ENCODE measurements around the gene ACVR1.
"Not testable (repeated sequence)": the region's sequence is repeated elsewhere in the genome, so short reads cannot be mapped to it uniquely, and the experiment has no call there.

Gene ACVR1

DNA sequence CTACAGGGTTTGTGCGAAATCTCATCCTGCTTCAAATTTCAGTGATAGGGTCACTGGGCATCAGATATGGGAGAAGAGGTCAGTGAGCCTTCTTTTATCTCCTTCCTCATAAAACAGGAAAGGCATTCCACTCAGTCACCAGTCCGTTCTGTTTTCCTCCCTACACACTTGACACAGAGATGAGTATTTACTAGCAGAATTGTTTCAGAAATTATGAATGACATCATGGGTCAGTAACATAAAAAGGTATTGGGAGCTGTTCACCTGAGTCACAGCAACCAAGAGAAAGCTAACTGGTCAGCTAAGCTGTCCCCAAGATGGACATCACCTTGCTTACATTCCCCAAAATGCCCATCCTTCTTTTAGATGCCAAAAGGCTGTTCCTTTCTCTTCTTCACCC, 96.3 kb downstream of the ACVR1 start:
- DNase-seq, result no peak
- intact Hi-C loops (cut with DNase I), result loop anchor here (10.0 kb wide), 1 partner anchor 95 kb away; the partner anchor contains the start of gene ACVR1

GRCh38 chr2:157777427-157777826, 98.7 kb downstream of the ACVR1 start:
- peak in 4 of 10 donors; percentile 23 to 50 (median 35) for DNase-seq
- intact Hi-C loops (cut with DNase I), result loop anchor here (2.0 kb wide), 1 partner anchor 233 kb away; no protein-coding TSS in a partner anchor

GRCh38 chr2:157771234-157771633, 104.9 kb downstream of the ACVR1 start:
- intact Hi-C loops (cut with DNase I), result no loop called here

DNA sequence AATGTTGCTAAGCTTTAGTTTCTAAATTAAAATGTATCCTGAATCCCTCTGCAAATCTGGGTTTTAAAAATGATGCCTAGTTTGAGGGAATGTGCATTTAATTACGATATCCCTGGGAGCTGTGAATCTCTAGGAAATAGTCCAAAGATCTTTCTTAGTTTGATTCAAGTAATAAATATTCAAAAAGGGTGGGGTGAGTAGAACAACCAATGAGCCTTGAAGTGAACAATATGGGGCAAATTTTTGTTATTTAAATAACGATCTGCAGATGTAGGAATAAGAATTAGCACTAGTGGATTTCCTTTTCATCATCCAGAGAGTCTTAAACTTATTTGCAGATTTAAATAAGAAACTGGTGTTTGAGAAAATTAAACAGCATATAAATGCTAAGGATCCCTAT, 106.3 kb downstream of the ACVR1 start:
- no peak for DNase-seq
- intact Hi-C loops (cut with DNase I), result no loop called here

More at GRCh38 chr2:157771234-157771633, 104.9 kb downstream of the ACVR1 start:
- DNase-seq, result no peak

GRCh38 chr2:157764386-157764785, 111.7 kb downstream of the ACVR1 start:
- peak in 1 of 10 donors; percentile 70 for DNase-seq
- intact Hi-C loops (cut with DNase I), result no loop called here

DNA sequence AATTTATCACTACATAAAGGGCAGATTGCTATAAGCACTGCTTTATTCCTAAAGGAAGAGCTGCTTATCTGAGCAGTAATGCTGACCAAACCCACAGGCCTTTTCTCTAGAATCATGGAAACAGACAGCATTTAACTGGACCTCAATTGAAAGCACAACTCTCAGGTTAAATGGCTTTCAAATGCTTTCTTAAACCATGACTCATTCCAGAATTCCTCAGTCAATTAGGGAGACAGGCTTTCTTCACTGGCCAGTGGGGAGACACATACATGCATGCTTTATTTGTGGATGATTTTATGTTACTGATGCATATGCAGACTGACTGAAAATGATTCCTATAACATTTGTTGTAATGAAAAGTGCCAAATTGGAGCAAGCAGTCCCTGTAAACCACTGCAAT, 114.6 kb downstream of the ACVR1 start:
- DNase-seq, result no peak
- intact Hi-C loops (cut with DNase I), result no loop called here

- intact Hi-C loops (cut with DNase I), result no loop called here
- no peak for DNase-seq
Measured at GRCh38 chr2:157760949-157761348, 115.2 kb downstream of the ACVR1 start.

DNA sequence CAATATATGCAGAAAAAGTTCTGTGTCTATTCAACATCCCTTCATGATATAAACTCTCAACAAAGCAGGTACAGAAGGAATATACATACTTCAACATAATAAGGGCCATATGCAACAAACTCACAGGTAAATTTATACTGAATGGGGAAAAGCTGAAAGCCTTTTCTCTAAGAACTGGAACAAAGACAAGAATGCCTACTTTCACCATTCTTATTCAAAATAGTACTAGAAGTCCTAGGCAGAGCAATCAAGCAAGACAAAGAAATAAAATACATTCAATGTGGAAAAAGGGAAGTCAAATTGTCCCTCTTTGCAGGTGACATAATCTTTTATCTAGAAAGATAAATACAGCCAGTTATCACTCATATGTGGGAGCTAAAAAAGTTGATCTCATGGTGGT, 116.3 kb downstream of the ACVR1 start:
- no peak for DNase-seq
- intact Hi-C loops (cut with DNase I), result no loop called here

- DNase-seq, result no peak
- intact Hi-C loops (cut with DNase I), result no loop called here
Measured at GRCh38 chr2:157758586-157758985, 117.5 kb downstream of the ACVR1 start.

DNA sequence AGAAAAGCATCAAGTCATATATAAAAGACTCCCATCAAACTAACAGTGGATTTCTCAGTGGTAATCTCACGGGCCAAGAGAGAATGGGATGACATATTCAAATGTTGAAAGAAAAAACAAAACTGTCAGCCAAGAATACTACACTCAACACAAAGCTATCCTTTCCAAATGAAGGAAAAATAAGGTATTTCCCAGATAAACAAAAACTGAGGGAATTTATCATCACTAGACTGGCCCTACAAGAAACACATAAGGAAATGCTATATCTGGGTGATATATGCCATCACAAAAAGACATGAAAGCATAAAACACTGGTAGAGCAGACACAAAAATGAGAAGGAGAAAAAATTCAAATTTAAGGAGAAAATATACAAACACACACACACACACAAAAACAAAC, 118.6 kb downstream of the ACVR1 start:
- intact Hi-C loops (cut with DNase I), result no loop called here
- no peak for DNase-seq

DNA sequence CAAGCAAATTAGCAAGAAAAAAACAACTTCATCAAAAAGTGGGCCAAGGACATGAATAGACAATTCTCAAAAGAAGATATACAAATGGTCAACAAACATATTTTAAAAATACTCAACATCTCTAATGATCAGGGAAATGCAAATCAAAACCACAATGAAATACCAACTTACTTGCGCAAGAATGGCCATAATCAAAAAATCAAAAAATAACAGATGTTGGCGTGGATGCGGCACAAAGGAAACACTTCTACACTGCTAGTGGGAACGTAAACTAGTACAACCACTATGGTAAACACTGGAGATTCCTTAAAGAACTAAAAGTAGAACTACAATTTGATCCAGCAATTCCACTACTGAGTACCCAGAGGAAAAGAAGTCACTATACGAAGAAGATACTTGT, 119.7 kb downstream of the ACVR1 start:
- intact Hi-C loops (cut with DNase I); DNase-seq: not testable (repeated sequence)

- DNase-seq, result peak in 7 of 10 donors; percentile 21 to 86 (median 30)
- intact Hi-C loops (cut with DNase I), result no loop called here
Measured at GRCh38 chr2:157751462-157752058, 124.6 kb downstream of the ACVR1 start.

GRCh38 chr2:157749684-157750083, 126.4 kb downstream of the ACVR1 start:
- intact Hi-C loops (cut with DNase I), result no loop called here
- DNase-seq, result peak in 1 of 10 donors; percentile 34

GRCh38 chr2:157748371-157749142, 127.6 kb downstream of the ACVR1 start:
- no peak for DNase-seq

GRCh38 chr2:157747695-157748370, 128.3 kb downstream of the ACVR1 start:
- intact Hi-C loops (cut with DNase I), result no loop called here
- peak in 1 of 10 donors; percentile 85 for DNase-seq

More at GRCh38 chr2:157748371-157749142, 127.6 kb downstream of the ACVR1 start:
- intact Hi-C loops (cut with DNase I), result no loop called here

DNA sequence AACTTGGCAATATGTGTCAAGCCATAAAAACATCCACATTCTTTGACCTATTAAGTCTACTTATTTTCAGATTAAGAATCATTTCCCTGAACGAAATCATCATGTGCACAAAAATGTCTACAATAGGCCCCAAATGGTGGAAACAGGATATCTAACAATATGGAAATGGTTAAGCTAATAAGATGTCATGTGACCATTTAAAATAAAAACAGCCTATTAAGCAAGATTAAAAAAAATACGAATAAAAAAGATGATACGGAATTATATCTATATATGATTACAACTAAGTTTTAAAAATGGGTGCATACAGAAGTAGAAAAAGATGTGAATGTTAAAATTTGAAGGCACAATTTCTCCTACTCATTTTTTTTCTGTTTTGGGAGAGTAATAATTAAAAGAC, 128.8 kb downstream of the ACVR1 start:
- no peak for DNase-seq
- intact Hi-C loops (cut with DNase I), result no loop called here

- intact Hi-C loops (cut with DNase I), result no loop called here
Measured at GRCh38 chr2:157746234-157746950, 129.7 kb downstream of the ACVR1 start.

DNA sequence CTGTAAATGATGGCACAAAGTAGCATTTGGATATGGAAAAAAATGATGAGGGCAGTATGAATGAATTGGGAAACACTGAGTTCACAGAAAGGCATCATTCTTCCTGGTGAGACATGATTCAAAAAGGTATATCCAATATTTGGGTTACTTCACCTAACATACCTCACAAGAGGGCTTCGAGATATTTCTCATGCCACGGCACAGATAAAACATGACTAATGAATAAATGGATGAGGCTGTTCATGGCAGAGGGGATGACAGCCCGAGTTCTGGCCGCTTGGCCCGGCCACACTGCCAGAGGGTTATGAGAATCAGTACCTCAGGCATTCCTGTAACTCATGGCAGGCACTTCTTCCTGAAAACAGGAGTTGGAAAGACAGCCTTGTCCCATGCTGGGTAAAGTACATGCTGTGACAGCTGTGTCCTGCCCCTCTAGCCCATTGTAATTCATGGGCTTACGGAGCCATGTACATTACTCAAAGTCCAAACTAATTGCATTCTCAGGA, 131.5 kb downstream of the ACVR1 start:
- no peak for DNase-seq
- intact Hi-C loops (cut with DNase I), result no loop called here

More at GRCh38 chr2:157746234-157746950, 129.7 kb downstream of the ACVR1 start:
- DNase-seq, result peak in 1 of 10 donors; percentile 44

DNA sequence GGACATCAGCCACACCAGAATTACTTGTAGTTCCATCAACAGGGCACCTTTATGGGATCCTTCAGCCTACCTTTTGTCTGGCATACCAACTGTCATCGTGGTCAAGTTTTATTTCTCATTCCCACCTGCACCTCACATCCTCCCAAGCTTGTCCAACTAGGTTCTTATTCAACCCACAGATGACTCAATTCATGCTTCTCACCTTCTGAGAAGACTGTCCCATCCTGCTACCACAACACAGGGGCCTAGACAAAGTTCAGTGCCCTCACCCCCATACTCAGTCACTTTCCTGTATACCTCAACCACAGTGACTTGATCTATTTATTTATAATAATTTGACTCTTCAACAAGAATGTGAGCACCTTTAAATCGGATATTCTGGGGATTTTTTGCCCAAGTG, 133.1 kb downstream of the ACVR1 start:
- intact Hi-C loops (cut with DNase I), result no loop called here

GRCh38 chr2:157741819-157742484, 134.2 kb downstream of the ACVR1 start:
- intact Hi-C loops (cut with DNase I), result no loop called here
- DNase-seq, result peak in 6 of 10 donors; percentile 17 to 88 (median 60)

More for the DNA sequence above, 133.1 kb downstream of the ACVR1 start:
- no peak for DNase-seq

Data from posterior cingulate gyrus (tissue), 11 donors.